HG02610 (cell line): Measurements from ENCODE around the gene ZNF385B.

ENCODE experiments used
- ATAC-seq: cut with Tn5 transposase; IDR thresholded peaks from one replicate; pipeline ENCODE4 v1.9.1; 2021; ENCODE audit warnings: mild to moderate bottlenecking, moderate library complexity; ENCODE audit not compliant: unreplicated experiment

ZNF385B gene

GRCh38 chr2:179751163-179751809, 110.1 kb downstream of the ZNF385B start:
- no peak for ATAC-seq

GRCh38 chr2:179749210-179749609, 112.2 kb downstream of the ZNF385B start:
- no peak for ATAC-seq

GRCh38 chr2:179746981-179747380, 114.4 kb downstream of the ZNF385B start:
- ATAC-seq: no peak

DNA sequence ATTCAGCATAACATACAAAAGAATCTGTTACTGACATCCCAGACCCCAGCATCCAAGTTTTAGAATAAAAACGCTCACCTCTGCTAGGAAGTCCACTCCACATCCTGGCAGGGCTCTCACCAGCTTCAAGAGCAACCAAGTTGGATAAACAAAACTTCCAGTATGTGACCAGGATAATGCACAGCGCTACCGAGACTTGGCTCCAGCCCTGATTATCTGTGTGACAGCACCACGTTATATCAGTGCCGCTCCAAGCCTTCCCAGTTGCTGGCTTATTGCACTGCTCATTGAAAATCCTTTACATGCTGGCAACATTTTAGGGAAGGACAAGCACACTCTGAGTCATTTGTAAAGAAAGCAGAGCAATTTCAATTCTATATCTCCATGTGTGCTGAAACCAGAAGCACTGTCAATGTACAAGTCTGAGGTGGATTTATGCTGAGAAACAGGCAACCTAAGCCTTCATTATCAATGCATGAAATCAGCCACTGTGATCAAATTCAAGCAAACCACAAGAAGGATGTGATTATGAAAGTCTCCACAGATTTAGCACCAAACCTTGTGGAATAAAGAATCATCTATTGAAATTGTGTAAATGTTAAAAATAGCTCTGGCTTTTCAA, 115.7 kb downstream of the ZNF385B start:
- ATAC-seq: no peak

GRCh38 chr2:179744401-179744800, 117.0 kb downstream of the ZNF385B start:
- ATAC-seq: no peak

DNA sequence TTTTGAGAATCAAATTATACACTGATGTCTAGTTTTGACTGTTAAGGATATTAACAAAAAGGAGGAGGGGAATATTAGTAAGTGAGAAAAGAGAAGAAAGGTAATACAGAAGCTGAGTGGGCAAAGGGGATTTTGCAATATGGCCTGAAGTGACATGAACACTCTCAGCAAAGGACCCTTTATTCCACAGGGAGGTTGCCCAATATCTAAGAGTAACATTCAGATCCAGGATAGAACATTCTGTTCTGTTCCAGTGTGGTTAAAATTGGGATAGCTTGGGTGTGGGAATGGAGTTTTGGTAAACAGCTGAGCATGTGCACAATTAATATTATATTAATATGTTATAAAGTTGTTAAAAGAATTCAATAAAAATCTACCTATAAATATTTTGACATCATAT, 120.1 kb downstream of the ZNF385B start:
- ATAC-seq: no peak

DNA sequence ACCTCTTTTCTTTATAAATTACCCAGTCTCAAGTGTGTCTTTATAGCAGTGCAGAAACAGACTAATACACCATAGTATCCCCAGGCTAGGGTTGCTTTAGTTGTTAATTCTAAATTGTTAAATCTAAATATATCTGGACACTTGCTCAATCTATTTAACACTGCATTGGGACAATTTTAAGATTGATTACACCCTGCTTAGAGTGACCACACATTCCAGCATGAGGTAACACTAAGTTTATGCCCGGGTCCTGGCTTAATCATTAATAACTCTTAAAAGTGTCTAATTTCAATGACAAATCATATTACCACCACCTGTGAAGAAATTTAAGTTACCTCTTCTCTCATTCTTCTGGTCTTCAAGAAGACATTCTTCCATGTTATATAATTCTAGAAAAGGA, 131.4 kb downstream of the ZNF385B start:
- no peak for ATAC-seq

- ATAC-seq: no peak
These were observed 134.8 kb downstream of the ZNF385B start for GRCh38 chr2:179726461-179727180.

GRCh38 chr2:179724403-179724802, 137.0 kb downstream of the ZNF385B start:
- no peak for ATAC-seq

- ATAC-seq: no peak
These were observed 141.1 kb downstream of the ZNF385B start for GRCh38 chr2:179720173-179720772.

GRCh38 chr2:179715871-179716270, 145.5 kb downstream of the ZNF385B start:
- ATAC-seq: no peak

DNA sequence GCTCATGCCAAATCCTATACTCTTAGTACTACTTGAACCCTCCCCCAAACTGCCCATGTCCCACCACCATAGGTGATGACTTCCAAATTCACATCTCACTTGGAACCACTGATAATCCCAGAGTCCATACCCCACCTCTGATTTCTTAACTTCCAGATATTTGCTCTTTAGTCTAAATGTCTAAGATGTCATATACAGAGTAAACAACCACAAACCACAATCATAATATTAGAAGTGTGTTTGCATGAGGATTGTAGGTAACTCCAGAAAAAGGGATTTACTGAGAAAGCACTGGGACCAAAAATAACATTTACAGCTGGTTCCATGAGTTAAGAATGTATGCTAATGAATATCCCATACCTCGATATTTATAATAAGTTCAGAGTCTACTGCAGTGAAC, 146.2 kb downstream of the ZNF385B start:
- ATAC-seq: no peak

- no peak for ATAC-seq
These were observed 148.6 kb downstream of the ZNF385B start for GRCh38 chr2:179712825-179713224.

- ATAC-seq: no peak
These were observed 150.0 kb downstream of the ZNF385B start for GRCh38 chr2:179711375-179711774.

DNA sequence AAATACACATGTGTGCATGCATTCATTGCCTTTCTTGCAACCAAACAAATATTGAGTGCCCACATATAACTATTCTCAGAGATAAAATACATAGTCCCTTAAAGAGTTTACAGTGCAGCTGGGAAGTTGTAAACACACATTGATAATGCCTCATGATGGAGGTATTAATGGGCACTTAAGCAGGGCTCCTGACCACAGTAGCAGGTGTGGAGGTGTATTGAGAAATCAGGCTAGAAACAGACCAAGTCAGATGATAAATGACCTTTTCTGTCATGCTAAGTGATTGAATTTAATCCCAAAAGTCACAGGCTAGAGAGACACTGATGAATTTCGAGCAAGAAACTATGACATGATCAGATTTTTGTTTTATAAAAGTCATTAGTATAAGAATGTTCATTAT, 157.7 kb downstream of the ZNF385B start:
- no peak for ATAC-seq

DNA sequence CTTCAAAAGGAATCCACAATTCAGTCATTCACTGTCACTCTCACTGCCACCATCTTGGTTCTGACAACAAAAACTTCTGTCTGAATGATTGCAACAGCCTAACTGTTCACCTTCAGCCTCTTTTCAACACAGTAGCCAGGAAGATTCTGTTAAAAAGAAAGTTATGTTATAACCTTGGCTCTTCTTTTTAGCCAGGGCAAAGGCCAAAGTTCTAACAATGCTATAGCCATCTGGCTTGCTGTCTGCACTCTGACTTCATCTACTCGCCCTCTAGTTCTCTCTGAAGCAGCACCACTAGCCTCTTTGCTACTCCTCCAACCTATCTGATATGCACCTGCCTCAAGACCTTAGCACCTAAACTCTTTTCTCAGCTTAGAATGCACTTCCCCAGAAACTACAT, 158.5 kb downstream of the ZNF385B start:
- ATAC-seq: no peak

DNA sequence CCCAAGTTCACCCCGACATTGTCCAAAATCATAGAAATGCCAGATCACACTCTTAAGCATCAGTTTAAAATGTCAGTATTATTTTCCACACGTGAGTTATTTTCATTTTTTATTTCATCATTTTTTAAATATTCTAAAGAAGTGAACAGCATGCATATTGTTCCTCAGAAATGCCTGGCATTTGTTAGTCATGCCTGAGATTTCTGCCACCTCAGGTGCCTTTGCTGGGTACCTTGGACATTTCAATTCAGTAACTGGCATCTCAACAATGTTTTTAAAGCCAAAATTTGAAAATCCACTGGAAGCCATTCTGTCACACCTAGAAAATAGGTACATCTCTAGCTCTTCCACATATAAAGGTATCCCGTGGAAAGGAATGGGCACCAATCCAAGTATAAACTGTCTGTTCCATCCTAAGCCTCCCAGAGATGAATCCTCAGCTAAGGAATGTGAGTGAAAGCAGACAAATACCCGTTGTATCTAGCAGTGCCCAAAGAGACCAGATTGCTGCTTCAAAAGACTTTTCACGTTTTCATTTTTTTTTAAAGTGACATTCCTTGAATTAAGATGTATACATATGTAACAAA, 159.8 kb downstream of the ZNF385B start:
- no peak for ATAC-seq

DNA sequence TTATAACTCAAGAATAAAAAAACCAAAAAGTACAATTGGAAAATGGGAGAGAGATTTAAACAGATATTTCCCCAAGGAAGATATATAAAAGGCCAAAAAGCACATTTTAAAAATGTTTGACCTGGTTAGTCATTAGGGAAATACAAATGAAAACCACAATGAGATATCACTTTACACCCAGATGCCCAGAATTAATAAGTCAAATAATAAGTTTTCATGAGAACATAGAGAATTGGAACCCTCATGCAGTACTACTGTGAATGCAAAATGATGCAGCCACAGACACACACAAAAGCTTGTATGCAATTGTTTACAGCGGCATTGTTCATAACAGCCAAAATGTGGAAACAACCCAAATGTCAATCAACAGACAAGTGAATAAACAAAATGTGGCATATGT, 165.9 kb downstream of the ZNF385B start:
- ATAC-seq: no peak

DNA sequence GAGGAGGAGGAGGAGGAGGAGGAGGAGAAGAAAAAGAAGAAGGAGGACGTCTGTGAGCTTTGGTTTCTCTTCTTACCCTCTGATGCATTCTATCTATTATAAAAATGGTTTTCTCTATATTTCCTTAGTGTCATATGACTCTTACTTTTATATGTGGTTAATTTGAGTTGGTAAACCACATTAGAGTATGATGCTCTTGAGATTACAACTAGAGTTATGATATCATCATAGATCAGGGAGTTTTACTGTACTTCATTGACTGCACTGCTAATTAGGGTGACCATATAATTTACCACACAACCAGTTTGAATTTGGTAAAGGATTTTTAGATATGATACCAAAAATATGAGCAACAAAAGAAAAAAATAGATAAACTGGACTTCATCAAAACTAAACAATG, 166.4 kb downstream of the ZNF385B start:
- ATAC-seq: no peak

GRCh38 chr2:179692610-179693009, 168.8 kb downstream of the ZNF385B start:
- ATAC-seq: no peak

DNA sequence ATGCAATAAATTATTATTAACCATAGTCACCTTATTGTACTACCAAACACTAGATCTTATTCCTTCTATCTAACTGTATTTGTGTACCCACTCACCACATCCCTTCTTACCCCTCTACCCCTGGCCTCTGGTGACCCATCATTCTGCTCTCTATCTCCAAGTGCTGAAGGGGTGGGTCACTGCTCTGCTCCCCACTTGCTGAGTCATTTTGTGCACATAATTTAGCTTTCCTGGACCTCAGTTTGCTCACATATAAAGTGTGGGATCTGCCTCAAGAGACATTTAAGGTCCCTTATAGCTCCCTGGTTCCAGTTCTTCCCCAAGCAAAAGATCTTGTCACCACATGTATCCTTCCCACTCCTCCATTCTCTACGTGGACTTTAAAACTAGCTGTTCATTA, 169.4 kb downstream of the ZNF385B start:
- ATAC-seq: no peak
